ENCODE data around the gene PAK2.

Gene PAK2

GRCh38 chr3:196739671-196740480 lies at the start of gene PAK2:
Gene PAK2, plus strand, starts transcription at chr3:196739857. Its CDS starts 42,790 bp downstream, at chr3:196782647.
- H3K9me3 ChIP-seq (ENCODE audit: control insufficient read depth in 2 of 2, low read length in 2 of 2): no peaks in the 10 kb centered on the region
- H3K27ac ChIP-seq (ENCODE audit: low read length): peak within 1 kb of the TSS; percentile 92
- no peaks in the 10 kb centered on the region for H3K36me3 ChIP-seq (ENCODE audit: control insufficient read depth in 2 of 2, insufficient read depth in 2 of 2, low read length in 2 of 2)
- peaks cover 7% of the 10 kb centered on the region for H3K4me1 ChIP-seq (ENCODE audit: control insufficient read depth, insufficient read depth, low read length)
- H3K27me3 ChIP-seq (ENCODE audit: control insufficient read depth in 1 of 2, insufficient read depth in 2 of 2, low read length in 2 of 2): no peaks in the 10 kb centered on the region
- peak within 1 kb of the TSS; percentile 95 to 97 for H3K9ac ChIP-seq (ENCODE audit: low read length in 2 of 2)
- H3K4me3 ChIP-seq (ENCODE audit: low read length in 2 of 2): peak within 1 kb of the TSS; percentile 89 to 90

- Histone ChIP-seq H3K4me1 (ENCODE audit: control insufficient read depth, insufficient read depth, low read length) (peaks cover under 1% of the 10 kb centered on the region), H3K9me3 (ENCODE audit: control insufficient read depth in 2 of 2, low read length in 2 of 2) (no peaks in the 10 kb centered on the region), H3K27me3 (ENCODE audit: control insufficient read depth in 1 of 2, insufficient read depth in 2 of 2, low read length in 2 of 2) (no peaks in the 10 kb centered on the region), H3K27ac (ENCODE audit: low read length) (no peak overlapping the region), H3K36me3 (ENCODE audit: control insufficient read depth in 2 of 2, insufficient read depth in 2 of 2, low read length in 2 of 2) (no peaks in the 10 kb centered on the region), H3K4me3 (ENCODE audit: low read length in 2 of 2) (no peak overlapping the region), H3K9ac (ENCODE audit: low read length in 2 of 2) (no peak overlapping the region)
Measured at GRCh38 chr3:196689941-196690660, 49.6 kb upstream of the PAK2 start.

- no peak overlapping the region for H3K9ac ChIP-seq (ENCODE audit: low read length in 2 of 2)
- H3K27ac ChIP-seq (ENCODE audit: low read length): no peak overlapping the region
- H3K4me3 ChIP-seq (ENCODE audit: low read length in 2 of 2): no peak overlapping the region
- no peaks in the 10 kb centered on the region for H3K27me3 ChIP-seq (ENCODE audit: control insufficient read depth in 1 of 2, insufficient read depth in 2 of 2, low read length in 2 of 2)
- H3K36me3 ChIP-seq (ENCODE audit: control insufficient read depth in 2 of 2, insufficient read depth in 2 of 2, low read length in 2 of 2): no peaks in the 10 kb centered on the region
- H3K4me1 ChIP-seq (ENCODE audit: control insufficient read depth, insufficient read depth, low read length): no peaks in the 10 kb centered on the region
- no peaks in the 10 kb centered on the region for H3K9me3 ChIP-seq (ENCODE audit: control insufficient read depth in 2 of 2, low read length in 2 of 2)
Measured at GRCh38 chr3:196691386-196691785, 48.3 kb upstream of the PAK2 start.

- no peak overlapping the region for H3K9ac ChIP-seq (ENCODE audit: low read length in 2 of 2)
- no peaks in the 10 kb centered on the region for H3K27me3 ChIP-seq (ENCODE audit: control insufficient read depth in 1 of 2, insufficient read depth in 2 of 2, low read length in 2 of 2)
- H3K36me3 ChIP-seq (ENCODE audit: control insufficient read depth in 2 of 2, insufficient read depth in 2 of 2, low read length in 2 of 2): no peaks in the 10 kb centered on the region
- no peak overlapping the region for H3K27ac ChIP-seq (ENCODE audit: low read length)
- no peak overlapping the region for H3K4me3 ChIP-seq (ENCODE audit: low read length in 2 of 2)
- no peaks in the 10 kb centered on the region for H3K9me3 ChIP-seq (ENCODE audit: control insufficient read depth in 2 of 2, low read length in 2 of 2)
- H3K4me1 ChIP-seq (ENCODE audit: control insufficient read depth, insufficient read depth, low read length): no peaks in the 10 kb centered on the region
Measured at GRCh38 chr3:196694202-196694638, 45.4 kb upstream of the PAK2 start.

- Histone ChIP-seq H3K36me3 (ENCODE audit: control insufficient read depth in 2 of 2, insufficient read depth in 2 of 2, low read length in 2 of 2) (no peaks in the 10 kb centered on the region), H3K27ac (ENCODE audit: low read length) (no peak overlapping the region), H3K27me3 (ENCODE audit: control insufficient read depth in 1 of 2, insufficient read depth in 2 of 2, low read length in 2 of 2) (no peaks in the 10 kb centered on the region), H3K4me3 (ENCODE audit: low read length in 2 of 2) (no peak overlapping the region), H3K9ac (ENCODE audit: low read length in 2 of 2) (no peak overlapping the region), H3K9me3 (ENCODE audit: control insufficient read depth in 2 of 2, low read length in 2 of 2) (no peaks in the 10 kb centered on the region), H3K4me1 (ENCODE audit: control insufficient read depth, insufficient read depth, low read length) (no peaks in the 10 kb centered on the region)
Measured at GRCh38 chr3:196694941-196695848, 44.5 kb upstream of the PAK2 start.

- H3K4me3 ChIP-seq (ENCODE audit: low read length in 2 of 2): no peak overlapping the region
- no peaks in the 10 kb centered on the region for H3K27me3 ChIP-seq (ENCODE audit: control insufficient read depth in 1 of 2, insufficient read depth in 2 of 2, low read length in 2 of 2)
- H3K9me3 ChIP-seq (ENCODE audit: control insufficient read depth in 2 of 2, low read length in 2 of 2): no peaks in the 10 kb centered on the region
- H3K36me3 ChIP-seq (ENCODE audit: control insufficient read depth in 2 of 2, insufficient read depth in 2 of 2, low read length in 2 of 2): no peaks in the 10 kb centered on the region
- no peaks in the 10 kb centered on the region for H3K4me1 ChIP-seq (ENCODE audit: control insufficient read depth, insufficient read depth, low read length)
- no peak overlapping the region for H3K27ac ChIP-seq (ENCODE audit: low read length)
- no peak overlapping the region for H3K9ac ChIP-seq (ENCODE audit: low read length in 2 of 2)
Measured at GRCh38 chr3:196695849-196696226, 43.8 kb upstream of the PAK2 start.

GRCh38 chr3:196697270-196697669 lies 42.4 kb upstream of the PAK2 start:
- Histone ChIP-seq H3K4me1 (ENCODE audit: control insufficient read depth, insufficient read depth, low read length) (no peaks in the 10 kb centered on the region), H3K27ac (ENCODE audit: low read length) (no peak overlapping the region), H3K36me3 (ENCODE audit: control insufficient read depth in 2 of 2, insufficient read depth in 2 of 2, low read length in 2 of 2) (no peaks in the 10 kb centered on the region), H3K4me3 (ENCODE audit: low read length in 2 of 2) (no peak overlapping the region), H3K27me3 (ENCODE audit: control insufficient read depth in 1 of 2, insufficient read depth in 2 of 2, low read length in 2 of 2) (no peaks in the 10 kb centered on the region), H3K9ac (ENCODE audit: low read length in 2 of 2) (no peak overlapping the region), H3K9me3 (ENCODE audit: control insufficient read depth in 2 of 2, low read length in 2 of 2) (no peaks in the 10 kb centered on the region)

- Histone ChIP-seq H3K9ac (ENCODE audit: low read length in 2 of 2) (no peak overlapping the region), H3K4me1 (ENCODE audit: control insufficient read depth, insufficient read depth, low read length) (no peaks in the 10 kb centered on the region), H3K27me3 (ENCODE audit: control insufficient read depth in 1 of 2, insufficient read depth in 2 of 2, low read length in 2 of 2) (no peaks in the 10 kb centered on the region), H3K27ac (ENCODE audit: low read length) (no peak overlapping the region), H3K9me3 (ENCODE audit: control insufficient read depth in 2 of 2, low read length in 2 of 2) (no peaks in the 10 kb centered on the region), H3K36me3 (ENCODE audit: control insufficient read depth in 2 of 2, insufficient read depth in 2 of 2, low read length in 2 of 2) (no peaks in the 10 kb centered on the region), H3K4me3 (ENCODE audit: low read length in 2 of 2) (no peak overlapping the region)
Measured at GRCh38 chr3:196699749-196700148, 39.9 kb upstream of the PAK2 start.

GRCh38 chr3:196700801-196701200 lies 38.9 kb upstream of the PAK2 start:
- no peaks in the 10 kb centered on the region for H3K36me3 ChIP-seq (ENCODE audit: control insufficient read depth in 2 of 2, insufficient read depth in 2 of 2, low read length in 2 of 2)
- H3K4me3 ChIP-seq (ENCODE audit: low read length in 2 of 2): no peak overlapping the region
- H3K9me3 ChIP-seq (ENCODE audit: control insufficient read depth in 2 of 2, low read length in 2 of 2): no peaks in the 10 kb centered on the region
- no peaks in the 10 kb centered on the region for H3K4me1 ChIP-seq (ENCODE audit: control insufficient read depth, insufficient read depth, low read length)
- H3K9ac ChIP-seq (ENCODE audit: low read length in 2 of 2): no peak overlapping the region
- no peak overlapping the region for H3K27ac ChIP-seq (ENCODE audit: low read length)
- H3K27me3 ChIP-seq (ENCODE audit: control insufficient read depth in 1 of 2, insufficient read depth in 2 of 2, low read length in 2 of 2): no peaks in the 10 kb centered on the region

GRCh38 chr3:196706327-196706726 lies 33.3 kb upstream of the PAK2 start:
- H3K36me3 ChIP-seq (ENCODE audit: control insufficient read depth in 2 of 2, insufficient read depth in 2 of 2, low read length in 2 of 2): no peaks in the 10 kb centered on the region
- no peaks in the 10 kb centered on the region for H3K9me3 ChIP-seq (ENCODE audit: control insufficient read depth in 2 of 2, low read length in 2 of 2)
- no peaks in the 10 kb centered on the region for H3K4me1 ChIP-seq (ENCODE audit: control insufficient read depth, insufficient read depth, low read length)
- no peak overlapping the region for H3K9ac ChIP-seq (ENCODE audit: low read length in 2 of 2)
- H3K4me3 ChIP-seq (ENCODE audit: low read length in 2 of 2): no peak overlapping the region
- H3K27me3 ChIP-seq (ENCODE audit: control insufficient read depth in 1 of 2, insufficient read depth in 2 of 2, low read length in 2 of 2): no peaks in the 10 kb centered on the region
- no peak overlapping the region for H3K27ac ChIP-seq (ENCODE audit: low read length)

All from stomach smooth muscle (tissue), 2 donors.